GM21737 (cell line): ENCODE data around the gene KRT84.
"Not testable (repeated sequence)": the region's sequence is repeated elsewhere in the genome, so short reads cannot be mapped to it uniquely, and the experiment has no call there.

ENCODE experiments used
- ATAC-seq: cut with Tn5 transposase; IDR thresholded peaks from one replicate; pipeline ENCODE4 v1.9.1; 2021; ENCODE audit warnings: mild to moderate bottlenecking, moderate library complexity; ENCODE audit not compliant: unreplicated experiment

Gene KRT84

DNA sequence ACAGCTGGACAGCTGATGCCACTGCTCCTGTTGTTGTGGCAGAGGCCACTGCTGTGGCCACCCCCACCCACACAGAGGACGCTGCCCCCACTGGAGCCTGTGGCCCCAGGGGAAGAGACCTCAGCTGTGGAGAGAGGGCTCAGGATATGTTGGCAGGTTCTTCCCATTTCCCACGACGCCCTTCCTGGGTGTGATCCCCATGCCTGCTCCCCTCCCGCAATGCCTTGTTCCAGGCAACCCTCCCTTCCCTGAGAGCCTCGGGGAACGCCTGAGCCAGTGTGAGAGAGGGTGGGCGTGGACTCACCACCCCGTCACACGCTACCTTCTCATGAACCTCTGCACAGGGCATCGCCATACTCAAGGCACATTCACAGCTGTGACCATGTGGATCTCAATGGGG lies 26.4 kb upstream of the KRT84 start:
- no peak for ATAC-seq

DNA sequence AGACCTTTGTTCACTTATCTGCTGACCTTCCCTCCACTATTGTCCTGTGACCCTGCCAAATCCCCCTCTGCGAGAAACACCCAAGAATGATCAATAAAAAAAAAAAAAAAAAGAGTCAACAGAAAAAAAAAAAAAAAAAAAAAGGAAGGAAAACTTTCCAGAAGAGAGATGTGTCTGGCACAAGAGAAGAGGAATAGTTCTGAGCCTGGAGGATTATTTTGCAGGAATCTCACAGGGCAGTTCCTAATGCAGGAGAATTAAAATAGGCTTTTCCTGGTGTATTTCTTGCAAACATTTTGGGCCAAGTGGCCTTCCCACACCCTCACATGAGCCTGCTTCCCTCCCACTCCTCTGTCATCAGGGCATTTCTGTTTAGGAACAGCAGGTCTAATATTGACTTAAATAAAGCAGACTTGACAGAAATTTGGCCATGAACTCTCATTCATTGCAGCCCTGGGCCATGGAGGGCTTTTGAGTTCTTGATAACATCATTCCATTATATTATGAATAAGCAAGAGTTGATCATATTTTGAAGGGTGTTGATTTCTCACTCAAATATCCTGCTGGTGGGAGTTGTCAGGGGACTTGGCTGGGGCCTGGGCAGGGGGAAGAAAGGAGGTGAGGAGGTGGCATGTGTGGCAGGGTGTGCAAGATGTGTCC lies 25.3 kb upstream of the KRT84 start:
- ATAC-seq, result not testable (repeated sequence)

DNA sequence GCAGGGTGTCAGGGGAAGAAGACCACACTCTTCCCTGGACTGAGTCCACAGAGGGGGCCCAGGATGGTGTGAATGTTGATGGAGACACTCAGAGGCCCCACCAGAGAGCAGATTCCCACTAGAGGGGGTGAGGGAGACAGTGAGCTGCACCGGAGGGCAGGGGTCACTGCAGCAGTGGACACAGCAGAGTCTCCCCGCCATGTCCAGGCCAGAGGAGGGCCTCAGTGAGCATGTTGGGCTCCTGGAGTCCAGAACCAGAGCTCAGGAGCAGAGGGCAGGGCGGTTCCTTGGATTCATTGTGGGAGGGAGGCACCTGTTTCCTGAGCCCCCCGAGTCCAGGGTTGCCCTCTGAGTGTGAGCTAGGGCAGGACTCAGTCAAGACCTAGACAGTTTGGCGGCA lies 22.5 kb upstream of the KRT84 start:
- no peak for ATAC-seq

DNA sequence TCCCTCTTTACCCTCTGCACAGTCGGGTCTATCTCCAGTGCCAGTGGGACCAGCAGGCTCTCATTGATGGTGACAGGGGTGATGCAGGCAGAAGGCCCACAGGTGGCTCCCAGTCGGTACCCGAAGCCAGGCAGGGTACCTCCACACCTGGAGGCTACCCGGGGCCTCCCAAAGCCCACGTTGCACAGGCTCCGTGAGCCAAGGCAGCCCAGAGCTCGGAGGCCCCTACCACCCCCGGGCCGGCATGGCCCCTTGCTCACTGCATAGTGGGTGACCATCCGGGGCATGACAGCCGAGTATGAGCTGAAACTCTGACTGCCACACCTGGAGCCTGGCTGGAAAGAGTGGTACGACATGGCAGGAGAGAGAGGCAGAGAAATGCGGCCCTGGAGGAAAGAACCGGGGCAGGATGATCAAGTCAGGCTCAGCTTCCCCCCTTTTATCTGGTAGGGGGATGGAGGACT lies 20.5 kb upstream of the KRT84 start, which contains the start of gene KRT82:
Gene KRT82 (minus strand): TSS at position 414 of the 464 bp plus-strand sequence. CDS start 58 bp downstream, at position 356.
- ATAC-seq, result no peak

DNA sequence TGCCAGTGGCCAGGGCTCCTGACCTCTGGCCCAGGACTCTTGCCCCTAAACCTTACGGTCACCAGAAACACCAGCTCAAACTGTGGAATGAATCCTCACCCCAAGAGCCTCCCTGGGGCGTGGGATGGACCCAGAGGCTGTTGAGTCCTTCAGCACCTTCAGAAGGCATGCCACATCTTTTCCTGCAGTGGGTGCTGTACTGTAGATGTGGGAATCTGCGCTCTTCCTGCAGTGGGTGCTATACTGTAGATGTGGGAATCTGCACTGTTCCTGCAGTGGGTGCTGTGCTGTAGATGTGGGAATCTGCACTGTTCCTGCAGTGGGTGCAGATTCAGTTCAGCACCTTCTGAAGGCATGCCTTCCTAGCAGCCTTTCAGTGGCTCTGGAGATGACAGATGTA lies 19.5 kb upstream of the KRT84 start:
- no peak for ATAC-seq

DNA sequence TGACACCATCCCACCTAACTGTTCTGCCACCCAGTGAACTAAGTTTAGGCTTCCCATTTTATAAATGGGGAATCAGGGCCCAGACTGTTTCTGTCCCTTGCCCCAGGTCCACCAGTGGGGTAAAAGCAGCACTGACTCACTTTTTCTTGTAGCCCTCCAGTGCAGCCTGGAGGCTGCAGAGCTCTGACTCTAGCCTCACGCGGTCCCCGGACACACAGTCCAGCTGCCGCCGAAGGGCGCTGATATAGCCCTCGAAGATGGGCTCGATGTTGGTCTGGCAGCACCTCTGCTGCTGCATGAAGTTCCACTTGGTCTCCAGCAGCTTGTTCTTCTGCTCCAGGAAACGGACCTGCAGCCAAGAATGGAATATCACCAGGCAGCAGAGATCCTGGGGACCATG lies 18.1 kb upstream of the KRT84 start:
- no peak for ATAC-seq

DNA sequence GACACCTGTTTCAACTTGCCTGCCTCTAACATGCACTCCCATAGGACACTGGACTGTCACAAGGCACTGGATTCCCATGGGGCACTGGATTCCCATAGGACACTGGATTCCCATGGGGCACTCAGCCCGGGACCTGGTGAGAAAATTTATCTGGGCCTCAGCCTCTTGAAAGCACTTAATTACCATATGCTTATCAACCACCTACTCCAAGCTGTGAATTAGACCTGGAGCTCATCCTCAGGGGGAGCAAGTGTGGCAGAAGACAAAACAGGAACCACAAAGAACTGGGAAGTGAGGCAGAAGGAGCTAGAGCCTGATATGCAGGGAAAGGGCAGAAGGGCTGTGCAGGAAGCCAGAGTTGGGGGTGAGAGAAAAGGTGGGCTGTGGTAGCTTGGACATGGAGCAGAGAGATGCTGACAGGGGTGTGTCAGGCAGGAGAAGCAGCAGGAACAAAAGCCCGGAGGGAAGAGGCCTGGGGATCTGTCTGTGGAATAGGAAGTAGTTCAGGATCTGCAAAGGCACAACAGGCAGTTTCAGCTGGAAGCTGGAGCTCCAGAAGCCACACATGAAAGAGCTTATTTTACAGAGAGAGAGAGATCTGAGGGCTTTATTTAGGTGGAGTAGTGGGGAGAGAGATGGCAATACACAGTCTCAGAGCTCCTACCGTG lies 17.6 kb upstream of the KRT84 start:
- ATAC-seq, result no peak

DNA sequence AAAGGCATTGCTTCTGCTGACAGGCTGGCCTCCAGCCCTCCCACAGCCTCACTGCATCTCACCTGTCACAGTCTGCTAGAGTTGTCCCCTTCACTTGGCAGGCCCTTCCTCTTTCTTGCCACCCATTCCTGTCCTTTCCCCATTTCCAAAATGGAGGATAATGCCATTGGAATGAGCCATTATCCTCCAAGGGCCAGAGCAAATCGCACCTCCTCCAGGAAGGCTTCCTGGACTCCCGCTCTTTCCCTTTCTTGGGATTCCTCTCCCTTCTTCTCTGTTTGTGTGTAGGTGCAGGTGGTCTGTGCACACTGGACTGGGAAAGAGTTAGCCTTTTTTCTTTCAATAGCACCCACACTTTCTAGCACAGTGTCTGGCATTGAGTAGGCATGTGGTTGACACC lies 16.9 kb upstream of the KRT84 start:
- ATAC-seq, result no peak

DNA sequence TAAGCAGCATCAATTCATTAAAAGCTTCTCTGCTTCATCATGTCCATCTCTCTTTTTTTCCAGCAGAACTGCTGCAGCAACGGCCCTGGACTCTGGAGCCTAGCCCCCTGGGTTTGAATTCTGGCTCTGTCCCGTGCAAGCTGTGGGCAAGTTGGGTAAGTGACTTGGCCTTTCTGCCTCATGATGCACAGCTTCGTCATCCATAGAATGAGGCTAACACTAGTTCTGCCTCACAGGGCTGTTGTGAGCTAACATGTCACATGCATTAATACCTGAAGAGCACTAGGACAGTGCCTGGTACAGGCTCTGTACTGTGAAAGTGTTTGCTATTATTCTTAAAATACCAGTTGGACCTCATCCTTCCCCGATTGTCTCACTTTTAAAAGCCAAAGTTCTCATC lies 16.5 kb upstream of the KRT84 start:
- no peak for ATAC-seq

DNA sequence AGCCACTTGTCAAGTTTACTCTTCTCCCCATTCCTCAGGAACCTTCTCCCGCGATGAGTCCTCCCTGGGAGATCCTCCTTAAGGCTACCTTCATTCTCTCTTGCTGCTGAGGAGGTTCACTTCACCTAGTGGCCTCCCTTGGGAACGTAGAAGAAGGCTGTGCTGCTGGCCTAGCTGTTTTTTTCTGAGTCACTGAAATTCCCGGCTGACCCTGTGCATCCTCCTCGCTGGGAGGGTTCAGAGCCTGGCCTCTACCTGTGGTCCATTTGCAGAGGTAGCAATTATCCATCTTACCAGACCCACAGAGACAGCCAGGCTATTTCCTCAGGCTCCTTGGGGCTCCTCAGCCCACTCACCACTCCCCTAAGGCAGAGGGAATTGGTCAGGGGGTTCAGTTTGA lies 16.1 kb upstream of the KRT84 start:
- no peak for ATAC-seq

DNA sequence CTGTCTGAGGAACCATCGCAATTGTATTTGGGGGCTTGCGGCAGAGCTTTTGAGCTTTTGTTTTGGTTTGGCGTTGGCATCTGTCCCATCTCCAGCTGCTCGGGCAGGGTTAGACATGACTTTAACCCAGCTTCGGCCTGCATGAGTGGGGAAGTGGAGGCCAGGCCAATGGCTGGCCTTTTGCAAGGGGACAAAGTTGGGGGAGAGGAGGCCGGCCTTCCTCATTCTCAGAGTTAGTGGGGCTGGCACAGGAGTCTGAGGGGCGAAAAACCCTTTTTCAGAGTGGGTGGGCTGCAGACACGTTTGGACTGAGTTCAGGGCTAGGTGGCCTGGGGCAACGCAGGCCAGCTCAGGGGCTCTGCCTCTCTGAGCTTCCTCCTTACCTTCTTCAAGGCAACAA lies 15.5 kb upstream of the KRT84 start:
- no peak for ATAC-seq

DNA sequence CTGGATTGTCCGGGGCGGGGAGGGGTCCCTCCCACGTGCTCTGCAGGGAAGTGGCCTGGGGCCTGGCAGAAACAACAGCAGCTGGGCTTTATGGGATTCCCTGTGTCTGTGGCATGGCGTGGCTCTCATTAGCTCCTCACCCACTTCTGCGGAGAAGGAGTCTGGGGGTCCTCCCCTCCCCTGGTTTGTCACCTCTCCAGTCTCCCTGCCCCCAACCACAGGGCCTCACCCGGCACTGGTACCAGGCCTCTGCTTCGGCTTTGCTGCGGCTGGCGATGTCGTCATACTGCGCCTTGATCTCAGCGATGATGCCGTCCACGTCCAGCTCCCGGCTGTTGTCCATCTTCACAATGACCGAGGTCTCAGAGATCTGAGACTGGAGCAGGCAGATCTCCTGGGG lies 14.3 kb upstream of the KRT84 start:
- ATAC-seq, result no peak

DNA sequence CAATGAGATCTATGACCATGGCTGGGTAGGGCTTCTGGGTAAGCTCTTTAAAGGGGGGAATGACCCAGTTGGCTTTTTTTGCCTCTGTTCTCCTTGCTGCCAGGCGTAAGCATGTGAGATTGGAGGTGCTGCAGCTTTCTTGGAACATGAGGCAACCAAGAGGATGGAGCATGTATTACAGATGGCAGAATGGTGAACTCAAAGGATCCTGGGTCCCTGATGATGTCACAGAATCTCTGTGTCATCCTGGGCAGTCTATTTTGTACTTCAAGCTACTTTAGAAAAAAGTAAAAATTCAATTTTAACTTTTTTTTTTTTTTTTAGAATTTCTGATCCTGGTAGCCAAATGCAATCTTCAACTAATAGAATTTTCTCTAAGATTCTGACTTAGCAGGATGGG lies 12.7 kb upstream of the KRT84 start:
- no peak for ATAC-seq

DNA sequence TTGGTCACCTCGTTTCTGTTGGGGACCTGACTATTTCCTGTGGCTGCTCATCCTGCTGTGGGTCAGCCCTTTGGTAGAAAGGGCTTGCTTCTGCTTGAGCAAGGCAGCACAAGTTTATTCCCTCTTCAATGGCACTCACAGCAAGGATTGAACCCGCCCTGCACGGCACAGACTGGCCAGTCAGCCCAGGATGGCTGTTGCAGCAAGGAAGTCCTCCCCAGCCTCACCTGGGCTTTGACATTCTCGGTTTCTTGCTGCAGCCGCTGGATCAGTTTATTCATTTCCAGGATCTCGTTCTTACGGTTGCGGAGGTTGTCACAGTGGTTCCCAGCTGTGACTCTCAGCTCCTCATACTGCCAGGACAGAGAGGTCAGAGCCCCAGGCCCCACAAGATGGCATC lies 11.2 kb upstream of the KRT84 start:
- no peak for ATAC-seq

DNA sequence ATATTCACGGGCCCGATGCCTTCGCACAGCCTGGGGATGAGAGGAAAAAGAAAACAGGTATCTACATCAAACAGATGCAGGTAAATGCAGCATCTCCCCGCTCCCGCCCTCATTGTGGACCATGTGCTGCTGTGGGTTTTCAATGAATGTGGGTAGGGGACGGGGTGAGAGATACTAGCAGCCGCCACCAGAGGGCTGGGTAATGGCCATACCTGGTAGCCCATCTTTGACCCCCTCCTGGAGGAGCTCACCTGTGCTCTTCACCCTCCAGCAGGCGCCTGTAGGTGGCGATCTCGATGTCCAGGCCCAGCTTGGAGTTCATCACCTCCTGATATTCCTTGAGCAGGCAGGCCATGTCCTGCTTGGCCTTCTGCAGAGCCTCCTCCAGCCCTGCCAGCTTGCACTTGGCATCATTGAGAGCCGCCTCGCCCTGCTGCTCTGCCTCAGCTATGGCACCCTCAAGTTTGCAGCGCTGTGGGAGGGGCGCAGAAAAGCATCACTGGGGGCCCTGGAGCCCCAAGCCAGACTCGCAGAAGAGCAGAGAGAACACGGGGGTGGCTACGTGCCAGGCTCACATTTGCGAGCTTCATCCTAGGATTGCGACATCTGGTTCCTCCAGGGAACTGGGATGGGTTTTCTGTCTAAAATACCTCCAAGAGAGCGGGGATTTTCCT lies 10.4 kb upstream of the KRT84 start:
- no peak for ATAC-seq

DNA sequence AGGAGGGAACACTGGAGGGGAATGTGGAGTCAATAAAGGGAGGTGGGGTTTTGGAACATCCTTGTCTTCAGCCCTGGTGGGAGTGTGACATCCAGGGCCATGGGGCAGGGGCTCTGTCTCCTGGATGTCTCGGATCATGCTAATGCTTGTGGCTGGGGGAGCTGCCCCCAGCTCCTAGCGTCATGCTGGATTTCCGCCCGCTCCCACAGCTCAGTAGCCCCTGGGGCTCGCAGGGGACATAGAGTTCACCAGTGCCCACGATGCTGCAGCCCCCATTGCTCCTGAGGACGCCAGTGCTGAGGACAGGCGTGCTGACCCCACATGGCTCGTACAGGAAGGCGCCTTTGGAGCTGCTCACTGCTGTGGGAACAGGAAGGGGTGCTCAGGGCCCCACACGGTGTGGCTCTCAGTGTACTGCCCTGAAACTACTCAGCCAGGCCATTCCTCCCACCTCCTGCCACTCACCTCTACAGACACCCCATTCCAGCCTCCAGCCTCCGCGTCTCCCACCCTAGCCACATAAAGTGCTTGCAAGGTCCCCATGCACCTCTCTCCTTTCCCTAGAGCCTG lies 9.5 kb upstream of the KRT84 start:
- ATAC-seq, result no peak

DNA sequence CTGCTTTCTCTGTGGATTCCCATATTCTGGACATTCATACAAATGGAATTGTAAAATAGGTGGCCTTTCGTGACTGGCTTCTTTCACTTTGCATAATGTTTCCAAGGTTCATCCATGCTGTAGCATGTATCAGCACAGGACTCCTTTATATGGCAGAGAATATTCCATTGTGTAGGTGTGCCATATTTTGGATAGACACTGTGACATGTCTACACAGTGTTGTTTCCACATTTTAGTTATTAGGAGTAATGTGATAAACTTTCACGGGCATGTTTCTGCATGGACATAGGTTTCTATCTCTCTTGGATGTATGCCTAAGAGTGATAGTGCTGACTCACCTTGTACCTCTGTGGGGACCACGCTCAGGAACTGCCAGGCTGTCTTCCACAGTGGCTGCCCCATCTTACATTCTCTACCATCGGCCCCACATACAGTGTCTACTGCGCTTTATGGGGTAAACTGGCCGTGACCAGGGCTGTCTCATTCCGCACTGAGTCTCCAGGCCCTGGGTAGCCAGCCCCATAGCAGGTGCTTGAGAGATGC lies 7.1 kb upstream of the KRT84 start:
- ATAC-seq, result no peak

DNA sequence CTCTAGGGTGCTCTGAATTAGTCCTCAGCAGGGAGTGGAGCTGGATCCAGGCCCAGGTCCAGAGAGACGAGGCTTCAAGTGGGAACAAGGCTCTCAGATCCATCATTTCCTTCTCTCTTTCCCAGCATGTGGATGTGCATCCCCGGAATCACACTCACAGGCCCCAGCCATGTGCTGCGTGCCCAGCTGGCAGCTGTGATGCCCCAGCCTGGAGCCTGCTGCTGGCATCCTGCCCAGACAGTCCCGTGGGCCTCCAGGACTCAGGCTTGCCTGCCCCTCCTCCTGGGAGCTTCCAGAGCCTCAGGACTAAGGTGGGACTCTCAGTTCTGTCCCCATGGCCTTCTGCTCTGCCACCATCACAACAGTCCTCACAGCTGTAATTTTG lies 6.2 kb upstream of the KRT84 start:
- no peak for ATAC-seq

DNA sequence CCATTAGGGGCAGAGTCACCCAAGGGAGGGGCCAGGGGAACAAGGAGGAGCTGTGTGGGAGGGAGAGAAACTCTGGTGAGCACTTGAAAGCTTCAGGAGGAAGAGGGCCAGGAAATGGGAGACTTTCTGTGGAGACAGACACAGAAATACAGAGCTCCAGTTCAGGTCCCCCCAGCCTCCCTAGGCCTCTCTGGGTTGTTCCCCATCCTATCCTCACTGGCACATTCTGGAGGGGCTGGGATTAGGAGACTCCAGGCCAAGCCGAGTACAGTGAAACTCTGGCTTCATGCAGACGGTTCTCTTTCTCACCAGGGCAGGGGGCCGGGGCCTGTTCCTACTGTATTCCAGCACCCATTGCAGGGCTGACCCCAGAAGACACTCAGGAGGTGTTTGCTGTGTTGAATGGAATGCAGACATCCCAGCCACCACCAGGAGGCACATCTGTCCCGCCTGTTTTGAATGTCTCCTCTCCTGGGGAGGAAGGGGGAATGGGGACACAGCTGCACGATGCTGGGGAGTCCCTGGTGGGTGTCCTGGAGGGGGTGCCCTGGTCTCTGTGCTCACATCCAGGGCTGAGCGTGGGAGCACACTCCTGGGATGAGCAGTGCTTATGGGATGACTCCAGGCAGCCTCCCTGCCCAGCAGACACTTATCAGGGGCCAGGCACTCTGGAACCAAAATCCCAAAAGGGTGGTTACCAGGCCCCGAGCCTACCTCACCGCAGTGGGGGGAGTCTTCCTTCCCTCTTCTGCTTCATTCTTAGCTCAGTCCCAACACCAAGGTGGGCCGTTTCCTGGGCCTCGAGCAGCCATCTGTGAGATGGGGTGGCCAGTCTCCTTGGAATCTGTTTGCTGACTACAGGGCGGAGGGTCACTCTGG lies 5.5 kb upstream of the KRT84 start:
- ATAC-seq, result no peak

DNA sequence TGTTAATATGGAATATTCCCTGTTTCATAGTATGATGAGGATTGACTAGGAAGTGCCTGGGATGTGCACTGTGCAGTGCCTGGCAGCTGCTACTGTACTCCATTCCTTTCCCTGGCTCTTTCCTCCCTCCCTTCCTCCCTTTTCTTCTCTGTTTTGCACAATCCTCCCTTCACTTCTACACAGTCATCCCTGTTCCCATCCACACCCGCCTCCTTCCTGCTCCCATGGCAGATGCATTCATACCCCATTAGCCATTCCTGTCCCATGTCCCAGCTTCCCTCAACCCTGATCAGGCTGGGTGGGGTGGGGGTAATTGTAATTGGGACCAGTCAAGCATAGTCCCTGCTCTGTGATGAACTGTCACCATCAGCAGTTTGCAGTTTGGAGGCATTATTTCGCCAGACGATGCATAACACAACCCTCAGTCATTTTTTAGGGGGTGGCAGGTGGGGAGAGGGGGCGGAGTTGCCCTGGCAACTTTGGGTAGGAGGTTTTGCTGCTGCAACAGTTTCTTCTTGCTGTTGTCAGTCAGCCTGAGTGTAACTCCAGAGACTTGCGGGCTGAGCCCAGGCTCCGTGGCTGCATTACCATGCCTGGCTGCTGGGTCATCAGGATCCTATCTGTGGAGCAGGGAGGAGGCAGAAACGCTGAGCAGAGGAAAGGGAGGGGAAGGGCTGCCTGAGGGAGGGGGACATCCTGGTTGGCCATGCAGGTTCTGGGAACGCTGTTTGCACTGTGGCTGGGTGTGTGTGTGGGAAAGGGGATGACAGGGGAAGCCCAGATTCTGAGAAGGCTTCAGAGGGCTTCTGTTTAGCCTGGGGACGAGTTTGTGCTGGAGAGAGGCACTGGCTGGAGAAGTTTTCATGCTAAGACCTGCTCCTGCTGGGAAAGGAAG lies 4.1 kb upstream of the KRT84 start:
- no peak for ATAC-seq
